Activated T-helper 2 cell treated with anti-CD3 and anti-CD28 coated beads, Interferon-gamma antibody, Interleukin-2, Interleukin-4, amounts not matched to agents 10 μg/mL and 5 μg/mL and 100 μg/mL, durations not matched to agents 14 hours and 24 hours and 36 hours (primary cell): ENCODE data around the gene HTATIP2. TPM values are rescaled to one million over a fixed set of nuclear protein-coding genes. Genes with fewer than 3 reads are reported as not detected.
"Not testable (repeated sequence)": the region's sequence is repeated elsewhere in the genome, so short reads cannot be mapped to it uniquely, and the experiment has no call there.

Experiments
- DNase-seq: peaks from one replicate; pipeline ENCODE4 v3.0.0; 2021; ENCODE audit warnings: low spot score
- H3K27ac Mint-ChIP-seq: one replicate; pipeline ENCODE4 v1.8.0; 2021; ENCODE audit warnings: mixed read lengths
- H3K27me3 Mint-ChIP-seq: one replicate; pipeline ENCODE4 v1.8.0; 2021; ENCODE audit warnings: low read depth, mixed read lengths
- H3K36me3 Mint-ChIP-seq: one replicate; pipeline ENCODE4 v1.8.0; 2021; ENCODE audit warnings: low read depth, mixed read lengths
- H3K4me1 Mint-ChIP-seq: one replicate; pipeline ENCODE4 v1.8.0; 2021; ENCODE audit warnings: low read depth, mixed read lengths
- H3K4me3 Mint-ChIP-seq: one replicate; pipeline ENCODE4 v1.8.0; 2021; ENCODE audit warnings: low read depth, mild to moderate bottlenecking, moderate library complexity, mixed read lengths
- H3K9me3 Mint-ChIP-seq: one replicate; pipeline ENCODE4 v1.8.0; 2021; ENCODE audit warnings: mixed read lengths
- intact Hi-C: fragments of 100-400 bp; cut with micrococcal nuclease; formaldehyde crosslinking; loops from one replicate; pipeline ENCODE4 v1.15.1; 2023
- total RNA-seq: library from RNA; stranded (reverse); gene quantifications from 2 replicates; pipeline ENCODE4 v1.2.3, GENCODE V29; 2022

Gene HTATIP2
- total RNA-seq, 1 donor from 2014 or later: 63.5 TPM

- no peak overlapping the region for H3K4me3 Mint-ChIP-seq
- peak overlapping the region; percentile 73 for H3K27ac Mint-ChIP-seq
- no peaks in the 10 kb centered on the region for H3K9me3 Mint-ChIP-seq
- intact Hi-C loops: no loop called here
- no peak for DNase-seq
- no peaks in the 10 kb centered on the region for H3K27me3 Mint-ChIP-seq
- H3K36me3 Mint-ChIP-seq: peaks cover 59% of the 10 kb centered on the region
- peaks cover 14% of the 10 kb centered on the region for H3K4me1 Mint-ChIP-seq
These were observed 11.3 kb downstream of the HTATIP2 start for GRCh38 chr11:20374741-20375300.

GRCh38 chr11:20376162-20376730 is 12.7 kb downstream of the HTATIP2 start:
- Mint-ChIP-seq H3K27me3 (no peaks in the 10 kb centered on the region), H3K9me3 (no peaks in the 10 kb centered on the region), H3K4me3 (no peak overlapping the region), H3K27ac (no peak overlapping the region), H3K4me1 (peaks cover 13% of the 10 kb centered on the region), H3K36me3 (peaks cover 57% of the 10 kb centered on the region)
- DNase-seq: no peak
- intact Hi-C loops: no loop called here

DNA sequence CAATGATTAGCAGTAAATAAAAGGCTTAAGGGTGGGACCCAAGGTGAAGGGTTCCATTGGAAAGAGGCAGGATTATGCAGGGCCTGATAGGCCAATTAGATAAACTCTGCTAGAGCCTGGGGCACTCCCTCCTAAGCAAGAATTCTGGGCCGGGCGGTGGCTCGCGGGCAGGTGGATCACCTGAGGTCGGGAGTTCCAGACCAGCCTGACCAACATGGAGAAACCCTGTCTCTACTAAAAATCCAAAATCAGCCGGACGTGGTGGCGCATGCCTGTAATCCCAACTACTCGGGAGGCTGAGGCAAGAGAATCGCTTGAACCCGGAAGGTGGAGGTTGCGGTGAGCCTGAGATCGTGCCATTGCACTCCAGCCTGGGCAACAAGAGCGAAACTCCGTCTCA is 22.5 kb downstream of the HTATIP2 start:
- H3K4me3 Mint-ChIP-seq: peak overlapping the region; percentile 90
- intact Hi-C loops: loop anchor here (5.0 kb wide), 2 partner anchors 36 to 221 kb away; no protein-coding TSS in a partner anchor
- H3K27ac Mint-ChIP-seq: peak overlapping the region; percentile 99
- not testable (repeated sequence) for H3K9me3 Mint-ChIP-seq, H3K27me3 Mint-ChIP-seq, DNase-seq
- H3K4me1 Mint-ChIP-seq: peaks cover 15% of the 10 kb centered on the region
- peaks cover 52% of the 10 kb centered on the region for H3K36me3 Mint-ChIP-seq

DNA sequence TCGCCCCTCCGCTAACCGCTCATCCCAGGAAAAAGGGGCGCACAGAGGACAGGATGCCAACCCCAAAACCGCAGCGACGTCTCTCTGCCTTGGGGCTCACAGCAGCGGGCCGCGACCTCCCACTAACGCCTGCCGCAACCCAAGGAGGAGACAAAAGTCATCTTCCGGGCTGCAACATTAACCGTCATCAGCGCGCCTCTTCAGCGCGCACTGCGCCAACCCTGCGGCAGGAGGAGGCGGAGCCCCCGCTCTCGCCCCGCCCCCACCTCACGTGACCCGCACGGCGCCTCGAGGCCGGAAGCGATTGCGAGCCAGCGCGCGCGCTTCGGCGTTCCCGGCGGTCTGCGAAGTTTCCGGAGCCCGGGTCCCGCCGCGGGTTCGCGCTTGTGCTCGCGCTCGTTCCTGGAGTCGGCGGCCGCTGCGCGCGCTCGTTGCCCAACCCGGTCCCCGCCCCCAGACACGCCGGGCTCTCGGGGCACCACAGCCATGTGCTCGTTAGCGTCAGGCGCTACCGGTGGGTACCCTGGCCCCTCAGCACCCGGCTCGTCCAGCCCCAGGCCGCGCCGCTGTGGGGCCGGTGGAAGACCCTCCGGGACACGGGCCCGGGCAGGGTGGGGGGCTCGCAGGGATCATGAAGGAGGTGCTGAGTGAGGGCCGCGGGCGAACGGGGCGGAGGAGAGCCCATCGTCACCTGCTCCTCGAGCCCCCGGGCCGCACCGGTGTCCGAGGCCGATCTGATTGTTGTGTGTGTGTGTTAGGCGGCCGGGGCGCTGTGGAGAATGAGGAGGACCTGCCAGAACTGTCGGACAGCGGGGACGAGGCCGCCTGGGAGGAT is 24.0 kb downstream of the HTATIP2 start, which contains the start of gene PRMT3:
TSS of gene PRMT3 (plus strand) at position 456 of the 835 bp plus-strand sequence. CDS start at position 487, 31 bp downstream.
- no peaks in the 10 kb centered on the region for H3K9me3 Mint-ChIP-seq
- peak; percentile 97 for DNase-seq
- peaks cover 19% of the 10 kb centered on the region for H3K4me1 Mint-ChIP-seq
- H3K4me3 Mint-ChIP-seq: peak within 1 kb of the TSS; percentile 90
- no peaks in the 10 kb centered on the region for H3K27me3 Mint-ChIP-seq
- H3K36me3 Mint-ChIP-seq: peaks cover 52% of the 10 kb centered on the region
- H3K27ac Mint-ChIP-seq: peak within 1 kb of the TSS; percentile 99
- intact Hi-C loops: loop anchor here (1.0 to 5.0 kb wide), 4 partner anchors 20 to 220 kb away; partner anchors contain the start of gene HTATIP2

GRCh38 chr11:20388096-20389055 is 24.9 kb downstream of the HTATIP2 start:
- intact Hi-C loops: loop anchor here (1.0 to 5.0 kb wide), 3 partner anchors 9 to 219 kb away; no protein-coding TSS in a partner anchor
- no peaks in the 10 kb centered on the region for H3K27me3 Mint-ChIP-seq
- peak overlapping the region; percentile 97 for H3K27ac Mint-ChIP-seq
- no peaks in the 10 kb centered on the region for H3K9me3 Mint-ChIP-seq
- peaks cover 23% of the 10 kb centered on the region for H3K4me1 Mint-ChIP-seq
- H3K36me3 Mint-ChIP-seq: peaks cover 52% of the 10 kb centered on the region
- peak overlapping the region; percentile 90 for H3K4me3 Mint-ChIP-seq
- no peak for DNase-seq

GRCh38 chr11:20397281-20397680 is 33.8 kb downstream of the HTATIP2 start:
- H3K9me3 Mint-ChIP-seq: no peaks in the 10 kb centered on the region
- no peak overlapping the region for H3K4me3 Mint-ChIP-seq
- peaks cover 69% of the 10 kb centered on the region for H3K36me3 Mint-ChIP-seq
- no peak for DNase-seq
- intact Hi-C loops: loop anchor here (1.0 to 2.0 kb wide), 3 partner anchors 8 to 213 kb away; no protein-coding TSS in a partner anchor
- no peaks in the 10 kb centered on the region for H3K27me3 Mint-ChIP-seq
- H3K4me1 Mint-ChIP-seq: peaks cover 21% of the 10 kb centered on the region
- no peak overlapping the region for H3K27ac Mint-ChIP-seq

GRCh38 chr11:20399498-20399897 is 36.0 kb downstream of the HTATIP2 start:
- H3K36me3 Mint-ChIP-seq: peaks cover 68% of the 10 kb centered on the region

DNA sequence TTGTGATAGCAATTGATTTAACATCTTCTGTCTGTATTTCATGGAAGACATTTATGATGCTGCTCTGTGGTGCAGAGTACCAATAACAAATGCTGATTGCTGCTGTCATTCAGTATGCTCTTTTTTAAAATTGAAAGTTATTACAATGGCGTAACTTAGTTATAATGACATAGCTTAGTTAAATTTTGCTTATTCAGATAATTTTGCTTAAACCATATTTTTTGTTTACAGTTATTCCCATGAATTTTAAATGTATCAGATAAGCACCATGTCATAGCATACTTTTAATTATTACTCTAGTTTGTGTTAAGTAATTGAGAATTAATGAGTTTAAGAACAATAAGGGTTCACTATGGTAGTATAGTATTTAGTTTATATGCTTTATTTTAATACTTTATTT is 39.5 kb downstream of the HTATIP2 start:
- intact Hi-C loops: no loop called here
- no peaks in the 10 kb centered on the region for H3K9me3 Mint-ChIP-seq
- H3K4me1 Mint-ChIP-seq: peaks cover 10% of the 10 kb centered on the region
- no peak overlapping the region for H3K27ac Mint-ChIP-seq
- H3K27me3 Mint-ChIP-seq: no peaks in the 10 kb centered on the region
- peaks cover 66% of the 10 kb centered on the region for H3K36me3 Mint-ChIP-seq
- DNase-seq: no peak
- no peak overlapping the region for H3K4me3 Mint-ChIP-seq

More at GRCh38 chr11:20399498-20399897, 36.0 kb downstream of the HTATIP2 start:
- Mint-ChIP-seq H3K4me1 (peaks cover 18% of the 10 kb centered on the region), H3K9me3 (no peaks in the 10 kb centered on the region), H3K27ac (peak overlapping the region; percentile 60), H3K27me3 (no peaks in the 10 kb centered on the region), H3K4me3 (no peak overlapping the region)
- DNase-seq: no peak
- intact Hi-C loops: loop anchor here (2.0 kb wide), 1 partner anchor 15 kb away; no protein-coding TSS in a partner anchor

GRCh38 chr11:20406484-20406883 is 43.0 kb downstream of the HTATIP2 start:
- no peak for DNase-seq
- no peaks in the 10 kb centered on the region for H3K27me3 Mint-ChIP-seq
- peaks cover 8% of the 10 kb centered on the region for H3K4me1 Mint-ChIP-seq
- H3K4me3 Mint-ChIP-seq: no peak overlapping the region
- no peak overlapping the region for H3K27ac Mint-ChIP-seq
- intact Hi-C loops: no loop called here
- no peaks in the 10 kb centered on the region for H3K9me3 Mint-ChIP-seq
- peaks cover 61% of the 10 kb centered on the region for H3K36me3 Mint-ChIP-seq

DNA sequence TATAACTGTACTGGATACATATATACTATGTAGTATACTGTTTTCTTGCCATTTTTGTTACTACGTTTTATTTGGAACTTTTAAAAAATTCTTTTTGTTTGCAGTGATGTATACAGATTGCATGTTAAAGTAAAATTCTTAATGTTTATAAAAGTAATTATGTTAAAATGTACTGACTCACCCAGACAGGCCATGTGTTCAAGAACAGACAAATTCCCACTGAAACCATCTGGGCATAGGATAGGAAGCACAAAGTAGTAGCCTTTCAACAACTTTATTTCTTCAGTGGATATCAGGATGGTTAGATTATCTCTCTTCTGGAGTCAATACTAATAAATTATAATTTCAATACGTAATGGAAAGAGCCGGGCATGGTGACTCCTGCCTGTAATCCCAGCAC is 43.8 kb downstream of the HTATIP2 start:
- no peak overlapping the region for H3K27ac Mint-ChIP-seq
- H3K27me3 Mint-ChIP-seq: no peaks in the 10 kb centered on the region

DNA sequence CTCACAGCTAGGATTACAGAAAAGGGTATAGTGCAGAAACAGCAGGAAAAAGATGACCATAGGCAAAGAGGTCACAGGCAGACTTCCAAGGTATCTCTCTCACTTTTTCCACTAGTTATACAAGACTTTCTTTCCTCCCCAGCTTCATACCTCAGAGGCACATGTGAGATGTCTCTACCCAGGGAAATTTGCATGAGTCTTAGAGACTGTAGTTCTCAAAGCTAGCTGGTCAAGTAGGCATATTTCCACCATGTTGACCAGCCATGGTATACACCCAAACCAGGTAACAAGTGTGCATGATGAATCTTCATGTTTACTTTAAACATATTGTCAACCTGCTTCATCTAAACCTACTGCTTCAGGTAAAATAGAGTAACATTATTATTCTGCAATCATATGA is 51.9 kb downstream of the HTATIP2 start:
- H3K4me3 Mint-ChIP-seq: no peak overlapping the region
- no peaks in the 10 kb centered on the region for H3K9me3 Mint-ChIP-seq
- H3K36me3 Mint-ChIP-seq: peaks cover 79% of the 10 kb centered on the region
- no peak overlapping the region for H3K27ac Mint-ChIP-seq
- peaks cover 30% of the 10 kb centered on the region for H3K4me1 Mint-ChIP-seq
- intact Hi-C loops: loop anchor here (2.0 kb wide), 1 partner anchor 17 kb away; no protein-coding TSS in a partner anchor
- H3K27me3 Mint-ChIP-seq: no peaks in the 10 kb centered on the region
- no peak for DNase-seq

More for the DNA sequence above, 43.8 kb downstream of the HTATIP2 start:
- Mint-ChIP-seq H3K4me3 (no peak overlapping the region), H3K4me1 (peaks cover 8% of the 10 kb centered on the region), H3K9me3 (no peaks in the 10 kb centered on the region), H3K36me3 (peaks cover 60% of the 10 kb centered on the region)
- no peak for DNase-seq
- intact Hi-C loops: no loop called here

- Mint-ChIP-seq H3K4me3 (no peak overlapping the region), H3K27me3 (no peaks in the 10 kb centered on the region), H3K9me3 (no peaks in the 10 kb centered on the region), H3K36me3 (peaks cover 77% of the 10 kb centered on the region), H3K4me1 (peaks cover 40% of the 10 kb centered on the region), H3K27ac (peak overlapping the region; percentile 50)
- intact Hi-C loops: no loop called here
- no peak for DNase-seq
These were observed 54.3 kb downstream of the HTATIP2 start for GRCh38 chr11:20417771-20418170.
